GM19035 (cell line): ENCODE data around the gene THSD7A.
A peak's percentile ranks its signal among the peaks of the same experiment; 100 is the strongest.

Experiments used
- ATAC-seq: cut with Tn5 transposase; IDR thresholded peaks from one replicate; pipeline ENCODE4 v1.9.1; 2021; ENCODE audit not compliant: unreplicated experiment

THSD7A gene

GRCh38 chr7:11343136-11343535, 488.9 kb downstream of the THSD7A start:
- no peak for ATAC-seq

GRCh38 chr7:11341285-11341944, 490.6 kb downstream of the THSD7A start:
- ATAC-seq, result no peak

GRCh38 chr7:11336432-11336831, 495.6 kb downstream of the THSD7A start:
- no peak for ATAC-seq

- ATAC-seq, result no peak
Observed at GRCh38 chr7:11335947-11336346, 496.1 kb downstream of the THSD7A start.

GRCh38 chr7:11332865-11333228, 499.2 kb downstream of the THSD7A start:
- ATAC-seq, result peak; percentile 57

- peak; percentile 98 for ATAC-seq
Observed at GRCh38 chr7:11332186-11332864, 499.7 kb downstream of the THSD7A start.

- ATAC-seq, result no peak
Observed at GRCh38 chr7:11331128-11332102, 500.6 kb downstream of the THSD7A start.

- ATAC-seq, result no peak
Observed at GRCh38 chr7:11330717-11331116, 501.3 kb downstream of the THSD7A start.

- ATAC-seq, result no peak
Observed at GRCh38 chr7:11330208-11330607, 501.8 kb downstream of the THSD7A start.

GRCh38 chr7:11329626-11330025, 502.4 kb downstream of the THSD7A start:
- no peak for ATAC-seq

- no peak for ATAC-seq
Observed at GRCh38 chr7:11328309-11328708, 503.7 kb downstream of the THSD7A start.

GRCh38 chr7:11327633-11328032, 504.4 kb downstream of the THSD7A start:
- no peak for ATAC-seq
